Ovary (tissue), 3 donors: ENCODE results near the gene RILPL1.

ENCODE experiments used
- CTCF ChIP-seq, 3 donors: fragments of 450-650 bp in 2 of 3; fragments of 200-600 bp in 1 of 3; IDR thresholded peaks; one replicate each; pipeline versions ENCODE4 v1.5.1 to v1.8.0; 2016 to 2022; ENCODE audit warnings: antibody characterized with exemption in 3 of 3, mild to moderate bottlenecking in 1 of 3
- EP300 ChIP-seq: sonication (generic); formaldehyde crosslinking; IDR thresholded peaks from one replicate; pipeline ENCODE4 v1.6.1; 2017; ENCODE audit warnings: antibody characterized with exemption
- POLR2A ChIP-seq: fragments of 450-650 bp; IDR thresholded peaks from one replicate; pipeline ENCODE4 v1.6.1; 2017; ENCODE audit warnings: antibody characterized with exemption, mild to moderate bottlenecking, moderate library complexity
- donor health status: DM: no; HTN: no; CAD: no.

- TF ChIP-seq CTCF (IDR thresholded peaks at IDR 0.05), result no peak
- no peak for TF ChIP-seq POLR2A
- TF ChIP-seq EP300, result no peak
These were observed 2.9 kb downstream of the RILPL1 start for GRCh38 chr12:123530668-123531067.
